ENCODE data around the gene ZNF667.

The ZNF667 gene

DNA sequence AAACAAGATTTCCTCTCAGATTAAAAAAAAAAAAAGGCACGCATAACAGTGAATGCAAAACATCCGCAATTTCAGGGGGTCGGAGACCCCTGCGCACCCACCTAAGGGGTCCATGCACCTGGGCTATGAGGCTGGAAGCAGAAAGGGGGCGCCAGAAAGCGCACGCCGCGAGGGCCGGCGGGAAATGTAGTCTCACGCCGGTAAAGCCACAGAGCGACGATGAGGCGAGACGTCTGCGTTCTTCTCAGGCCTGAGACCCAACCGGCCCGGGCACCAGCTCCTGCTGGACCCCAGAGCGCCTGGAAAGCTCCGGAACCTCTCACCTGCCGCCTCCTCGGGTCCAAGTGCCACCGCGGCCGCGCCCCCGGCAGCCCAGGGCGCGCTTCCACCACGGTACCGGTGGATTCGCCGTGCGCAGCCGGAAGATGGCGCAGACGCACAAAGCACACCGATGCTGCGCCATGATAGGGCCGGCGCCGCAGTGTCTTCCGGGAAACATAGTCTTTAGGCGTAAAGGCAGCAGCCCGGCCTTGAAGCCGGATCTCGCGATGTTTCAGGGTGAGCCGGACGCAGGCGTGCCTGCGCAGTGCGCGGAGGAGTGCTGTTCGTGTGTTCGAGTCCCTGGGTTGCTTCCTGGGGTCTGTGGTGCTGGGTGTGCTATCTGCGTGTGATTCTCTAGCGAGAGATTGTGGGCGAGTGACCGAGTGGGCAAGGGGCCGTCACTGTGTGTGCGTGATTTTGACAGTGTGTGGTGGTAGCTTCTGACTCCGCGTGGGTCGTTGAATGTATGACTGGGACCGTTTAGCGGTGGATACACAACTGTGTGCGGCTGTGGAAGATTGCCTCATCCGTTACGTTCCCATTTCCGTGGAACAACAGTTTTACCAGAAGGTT, 83.8 kb downstream of the ZNF667 start, which contains the start of gene ZNF582:
Gene ZNF582, minus strand, starts transcription at position 416 of the 894 bp plus-strand sequence. CDS start 1,782 bp downstream, outside the sequence.
- peak; percentile 98 for DNase-seq (ENCODE audit: low spot score)
